ENCODE results near the gene HM13. TPM values are rescaled to one million over a fixed set of nuclear protein-coding genes. Genes with fewer than 3 reads are reported as not detected.
"Not testable (repeated sequence)": the region's sequence is repeated elsewhere in the genome, so short reads cannot be mapped to it uniquely, and the experiment has no call there.

Gene HM13
- total RNA-seq, 3 donors from 2014 or later: 95.6 to 137 (median 109) TPM

DNA sequence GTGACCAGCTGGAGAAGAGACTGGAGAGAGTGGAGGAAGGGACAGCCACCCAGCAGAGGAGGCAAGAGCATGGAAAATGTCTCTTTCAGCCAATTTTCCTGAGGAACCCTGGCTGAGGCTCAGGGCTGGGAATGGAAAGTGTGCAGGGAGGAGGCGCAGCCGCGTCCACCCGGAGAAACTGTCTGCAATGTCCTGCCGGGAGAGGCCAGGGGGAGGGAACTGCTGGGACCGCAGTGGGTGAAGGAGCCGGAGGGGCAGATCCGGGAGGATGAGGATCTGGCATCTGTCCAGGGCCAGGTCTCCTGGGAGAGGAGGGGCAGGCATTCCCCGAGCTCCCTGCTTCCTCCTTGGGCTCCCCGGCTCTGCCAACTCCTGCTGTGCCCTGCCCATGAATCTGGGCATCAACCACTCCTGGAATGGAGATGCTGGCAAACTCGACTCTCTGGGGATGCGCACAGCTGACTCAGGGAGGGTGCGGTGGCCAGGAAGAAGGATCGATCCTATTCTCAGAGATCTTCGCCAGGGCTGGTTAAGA is 17.4 kb upstream of the HM13 start:
- Histone ChIP-seq H3K4me3 (no peak overlapping the region), H3K4me1 (ENCODE audit: low read depth) (no peaks in the 10 kb centered on the region), H3K36me3 (ENCODE audit: low read depth) (no peaks in the 10 kb centered on the region), H3K9me3 (no peaks in the 10 kb centered on the region)
- intact Hi-C loops (cut with DNase I, micrococcal nuclease): no loop called here
- DNase-seq (peak in 2 of 3 donors; percentile 42 to 60), ATAC-seq (no peak)
- TF ChIP-seq, protein P1, sequence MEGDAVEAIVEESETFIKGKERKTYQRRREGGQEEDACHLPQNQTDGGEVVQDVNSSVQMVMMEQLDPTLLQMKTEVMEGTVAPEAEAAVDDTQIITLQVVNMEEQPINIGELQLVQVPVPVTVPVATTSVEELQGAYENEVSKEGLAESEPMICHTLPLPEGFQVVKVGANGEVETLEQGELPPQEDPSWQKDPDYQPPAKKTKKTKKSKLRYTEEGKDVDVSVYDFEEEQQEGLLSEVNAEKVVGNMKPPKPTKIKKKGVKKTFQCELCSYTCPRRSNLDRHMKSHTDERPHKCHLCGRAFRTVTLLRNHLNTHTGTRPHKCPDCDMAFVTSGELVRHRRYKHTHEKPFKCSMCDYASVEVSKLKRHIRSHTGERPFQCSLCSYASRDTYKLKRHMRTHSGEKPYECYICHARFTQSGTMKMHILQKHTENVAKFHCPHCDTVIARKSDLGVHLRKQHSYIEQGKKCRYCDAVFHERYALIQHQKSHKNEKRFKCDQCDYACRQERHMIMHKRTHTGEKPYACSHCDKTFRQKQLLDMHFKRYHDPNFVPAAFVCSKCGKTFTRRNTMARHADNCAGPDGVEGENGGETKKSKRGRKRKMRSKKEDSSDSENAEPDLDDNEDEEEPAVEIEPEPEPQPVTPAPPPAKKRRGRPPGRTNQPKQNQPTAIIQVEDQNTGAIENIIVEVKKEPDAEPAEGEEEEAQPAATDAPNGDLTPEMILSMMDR (IDR thresholded peaks at IDR 0.05): no peak

DNA sequence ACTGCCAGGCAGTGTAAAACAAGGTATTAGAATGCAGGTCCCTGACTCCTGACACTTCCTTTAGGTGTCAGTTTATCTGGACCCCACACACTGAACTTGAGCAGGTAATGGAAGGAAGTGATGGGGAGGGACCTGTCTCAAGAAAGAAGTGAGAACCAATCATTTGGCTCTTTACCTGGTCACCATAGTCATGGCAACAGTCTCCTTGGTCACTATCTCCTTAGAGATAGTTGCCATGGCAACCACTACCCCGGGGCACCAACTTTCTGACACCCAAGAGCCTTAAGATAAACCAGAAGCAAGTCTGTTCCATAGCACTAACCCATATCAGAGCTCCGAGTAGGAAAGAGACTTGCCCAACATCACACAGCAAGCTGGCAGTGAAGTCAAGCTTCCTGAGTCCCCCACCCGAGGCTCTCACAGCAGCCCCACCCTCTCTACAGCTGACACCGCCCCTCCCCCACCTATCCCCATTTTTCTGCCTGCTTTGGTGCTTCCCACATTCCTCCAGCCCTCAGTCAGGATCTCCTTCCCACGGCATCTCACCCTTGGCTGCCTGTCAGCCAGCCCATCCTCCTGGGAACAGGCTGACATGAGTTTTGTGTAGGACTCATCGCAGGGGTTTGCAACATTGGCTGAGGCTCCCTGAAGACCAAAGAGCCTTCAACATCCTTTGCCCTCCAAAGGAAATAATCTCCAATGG is 16.3 kb upstream of the HM13 start:
- Histone ChIP-seq H3K9me3 (no peaks in the 10 kb centered on the region), H3K4me3 (no peak overlapping the region), H3K36me3 (ENCODE audit: low read depth) (no peaks in the 10 kb centered on the region), H3K4me1 (ENCODE audit: low read depth) (no peaks in the 10 kb centered on the region)
- TF ChIP-seq, protein P1 (IDR thresholded peaks at IDR 0.05): no peak
- intact Hi-C loops (cut with DNase I, micrococcal nuclease): no loop called here
- ATAC-seq: no peak
- no peak for DNase-seq

DNA sequence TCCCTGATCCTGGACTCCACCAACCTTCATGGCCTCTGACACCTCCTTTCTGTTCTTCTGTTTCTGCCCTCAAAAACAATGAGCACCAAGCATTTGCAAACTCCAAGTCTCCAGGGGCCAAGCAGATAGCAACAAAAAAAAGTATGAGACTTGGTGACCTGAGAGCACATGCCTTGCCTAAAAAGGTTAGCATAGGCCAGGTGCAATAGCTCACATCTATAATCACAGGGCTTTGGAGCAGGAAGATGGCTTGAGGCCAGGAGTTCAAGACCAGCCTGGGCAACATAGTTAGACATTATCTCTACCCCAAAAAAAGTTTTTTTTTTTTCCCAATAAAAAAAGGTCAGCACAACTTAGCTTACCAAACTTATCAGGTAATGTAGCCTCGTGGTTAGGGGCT is 13.7 kb upstream of the HM13 start:
- DNase-seq (no peak), ATAC-seq (no peak)
- no peaks in the 10 kb centered on the region for H3K36me3 ChIP-seq (ENCODE audit: low read depth)
- TF ChIP-seq, protein P1 (IDR thresholded peaks at IDR 0.05): no peak
- no peak overlapping the region for H3K4me3 ChIP-seq
- intact Hi-C loops (cut with DNase I, micrococcal nuclease): loop anchor here in 1 of 2 donors (5.0 kb wide), 1 partner anchor 38 kb away; no protein-coding TSS in a partner anchor
- H3K4me1 ChIP-seq (ENCODE audit: low read depth): no peaks in the 10 kb centered on the region
- no peaks in the 10 kb centered on the region for H3K9me3 ChIP-seq

DNA sequence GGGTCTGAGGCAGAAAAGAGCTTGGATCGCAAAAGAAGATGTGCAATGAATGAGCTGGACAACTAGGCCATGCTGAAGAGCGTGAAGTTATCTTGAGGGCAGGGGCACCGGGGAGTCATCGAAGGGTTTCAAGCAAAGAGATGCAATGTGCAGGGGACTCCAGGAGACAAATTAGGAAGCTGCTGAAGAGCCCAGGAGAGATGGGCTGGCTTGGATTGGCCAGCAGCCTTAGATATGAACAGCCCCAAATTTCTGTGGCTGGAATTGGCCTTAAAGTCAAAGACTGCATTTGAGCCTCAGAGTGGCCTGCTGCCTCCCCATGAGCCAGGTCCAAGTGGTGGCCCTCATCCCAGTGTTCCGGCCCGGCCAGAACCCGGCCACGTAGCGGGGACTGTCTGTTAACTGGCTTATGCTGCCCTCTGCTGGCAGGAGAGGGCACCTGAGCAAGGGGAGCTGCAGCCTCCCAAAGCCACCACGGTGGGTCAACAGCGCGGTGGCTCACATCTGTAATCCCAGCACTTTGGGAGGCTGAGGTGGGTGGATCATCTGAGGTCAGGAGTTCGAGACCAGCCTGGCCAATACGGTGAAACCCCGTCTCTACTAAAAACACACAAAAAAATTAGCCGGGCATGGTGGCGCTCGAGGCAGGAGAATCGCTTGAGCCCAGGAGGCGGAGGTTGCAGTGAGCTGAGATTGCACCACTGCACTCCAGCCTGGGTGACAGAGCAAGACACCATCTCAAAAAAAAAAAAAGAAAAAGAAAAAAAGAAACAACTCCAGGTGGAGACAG is 11.2 kb upstream of the HM13 start:
- not testable (repeated sequence) for H3K36me3 ChIP-seq (ENCODE audit: low read depth); H3K4me3 ChIP-seq; H3K9me3 ChIP-seq; H3K4me1 ChIP-seq (ENCODE audit: low read depth)
- TF ChIP-seq, protein P1 (IDR thresholded peaks at IDR 0.05): peak; percentile 85
- intact Hi-C loops (cut with DNase I, micrococcal nuclease): loop anchor here in 1 of 2 donors (5.0 kb wide), 1 partner anchor 41 kb away; no protein-coding TSS in a partner anchor
- DNase-seq (peak; percentile 74 to 87 (median 81)), ATAC-seq (peak; percentile 97)

DNA sequence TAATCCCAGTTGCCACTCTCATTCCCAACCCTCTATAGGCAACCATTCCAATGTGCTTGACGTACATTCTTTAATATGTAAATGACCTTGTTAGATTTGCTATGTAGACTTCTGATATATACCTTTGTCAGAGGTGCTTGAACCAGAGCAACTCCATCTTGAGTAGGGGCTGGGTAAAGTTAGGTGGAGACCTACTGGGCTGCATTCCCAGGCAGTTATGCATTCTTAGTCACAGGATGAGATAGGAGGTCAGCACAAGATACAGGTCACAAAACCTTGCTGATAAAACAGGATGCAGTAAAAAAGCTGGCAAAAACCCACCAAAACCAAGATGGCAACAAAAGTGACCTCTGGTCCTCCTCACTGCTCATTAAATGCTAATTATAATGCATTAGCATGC is 8.3 kb upstream of the HM13 start:
- TF ChIP-seq, protein P1 (IDR thresholded peaks at IDR 0.05): no peak
- intact Hi-C loops (cut with DNase I, micrococcal nuclease): no loop called here
- Histone ChIP-seq H3K36me3 (ENCODE audit: low read depth) (no peaks in the 10 kb centered on the region), H3K9me3 (peaks cover 2% of the 10 kb centered on the region), H3K4me1 (ENCODE audit: low read depth) (no peaks in the 10 kb centered on the region), H3K4me3 (no peak overlapping the region)
- ATAC-seq: no peak
- no peak for DNase-seq
